K562 treated with DMSO at 1 percent for 24 hours (cell line): ENCODE measurements around the gene INO80C. TPM values are rescaled to one million over a fixed set of nuclear protein-coding genes. Genes with fewer than 3 reads are reported as not detected.

Experiments
- total RNA-seq: library from RNA; unstranded; fragments of 300-600 nt; gene quantifications from 2 replicates; pipeline ENCODE4 v1.2.3, GENCODE V29; 2022; ENCODE audit warnings: low read depth; ENCODE audit not compliant: insufficient read depth

Gene INO80C, protein sequence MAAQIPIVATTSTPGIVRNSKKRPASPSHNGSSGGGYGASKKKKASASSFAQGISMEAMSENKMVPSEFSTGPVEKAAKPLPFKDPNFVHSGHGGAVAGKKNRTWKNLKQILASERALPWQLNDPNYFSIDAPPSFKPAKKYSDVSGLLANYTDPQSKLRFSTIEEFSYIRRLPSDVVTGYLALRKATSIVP
- total RNA-seq, result 31.8 and 44.2 TPM in 2 replicates

DNA sequence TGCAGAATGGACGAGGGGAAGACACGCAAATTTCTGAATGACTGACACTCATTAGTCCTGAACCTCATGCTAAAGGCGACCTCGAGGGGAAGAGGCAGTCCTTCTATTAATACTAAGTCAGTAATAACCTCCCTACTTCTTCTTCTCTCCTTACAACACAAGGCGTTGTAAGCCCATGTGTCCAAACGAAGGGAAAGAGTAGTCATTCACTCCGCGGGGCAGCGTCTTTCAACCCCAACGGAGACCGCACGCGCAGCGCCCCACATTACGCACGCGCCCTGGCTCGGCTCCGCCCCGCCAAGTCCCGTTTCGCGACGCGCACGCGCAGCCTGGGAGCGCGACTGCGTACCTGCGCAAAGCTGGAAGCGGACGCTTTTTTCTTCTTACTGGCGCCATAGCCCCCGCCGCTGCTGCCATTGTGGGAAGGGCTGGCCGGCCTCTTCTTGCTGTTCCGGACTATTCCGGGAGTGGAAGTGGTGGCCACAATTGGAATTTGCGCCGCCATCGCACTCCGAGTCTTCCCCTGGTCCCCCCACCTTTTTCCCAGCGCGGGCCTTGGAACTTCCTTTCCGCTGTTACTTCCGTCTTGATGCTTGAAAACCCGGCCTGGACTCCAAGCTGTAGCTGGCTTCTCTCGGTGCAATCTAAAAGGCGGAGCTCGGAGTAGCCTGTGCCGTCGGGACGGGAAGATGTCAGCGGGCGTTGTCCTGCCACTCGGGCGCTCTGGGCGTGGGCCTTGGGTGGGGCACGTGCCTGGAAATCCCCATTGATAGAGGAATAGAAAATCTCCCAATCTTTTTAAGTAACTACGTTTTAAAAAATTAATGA, at the start of gene INO80C:
Gene INO80C (minus strand): TSS at position 591 of the 828 bp plus-strand sequence. CDS start 86 bp downstream, at position 505.

Other genes starting within 250 kb of the INO80C start
- gene ZSCAN30, start 207.7 kb downstream of the INO80C start, total RNA-seq, result 9.2 and 11.2 TPM in 2 replicates
- 24.8 and 30.4 TPM in 2 replicates for gene ZNF24, start 153.5 kb downstream of the INO80C start, total RNA-seq
- 1.8 TPM in 2 replicates for gene ZNF396, start 120.6 kb downstream of the INO80C start, total RNA-seq
- gene GALNT1, start 83.8 kb upstream of the INO80C start, total RNA-seq, result 21.8 and 29.2 TPM in 2 replicates